HG03354 (cell line): Measurements from ENCODE around the gene KCNMA1.

Experiments
- ATAC-seq: cut with Tn5 transposase; IDR thresholded peaks from one replicate; pipeline ENCODE4 v1.9.1; 2021; ENCODE audit warnings: mild to moderate bottlenecking; ENCODE audit not compliant: unreplicated experiment, poor library complexity, severe bottlenecking

The KCNMA1 gene

GRCh38 chr10:76911184-76911583 is 726.4 kb downstream of the KCNMA1 start:
- ATAC-seq: no peak

- no peak for ATAC-seq
Observed at GRCh38 chr10:76910184-76910962, 727.2 kb downstream of the KCNMA1 start.

- ATAC-seq: no peak
Observed at GRCh38 chr10:76906256-76906655, 731.4 kb downstream of the KCNMA1 start.

GRCh38 chr10:76905251-76905650 is 732.4 kb downstream of the KCNMA1 start:
- ATAC-seq: no peak

- ATAC-seq: no peak
Observed at GRCh38 chr10:76903387-76903945, 734.1 kb downstream of the KCNMA1 start.

- ATAC-seq: no peak
Observed at GRCh38 chr10:76902949-76903348, 734.7 kb downstream of the KCNMA1 start.

GRCh38 chr10:76901701-76902100 is 735.9 kb downstream of the KCNMA1 start:
- no peak for ATAC-seq

GRCh38 chr10:76899490-76899889 is 738.1 kb downstream of the KCNMA1 start:
- ATAC-seq: no peak

- ATAC-seq: no peak
Observed at GRCh38 chr10:76892766-76893479, 744.7 kb downstream of the KCNMA1 start.

GRCh38 chr10:76887223-76888010 is 750.2 kb downstream of the KCNMA1 start:
- no peak for ATAC-seq

GRCh38 chr10:76885816-76886215 is 751.8 kb downstream of the KCNMA1 start:
- ATAC-seq: no peak

GRCh38 chr10:76884673-76885275 is 752.8 kb downstream of the KCNMA1 start:
- no peak for ATAC-seq

- no peak for ATAC-seq
Observed at GRCh38 chr10:76883596-76883995, 754.0 kb downstream of the KCNMA1 start.

- ATAC-seq: no peak
Observed at GRCh38 chr10:76882796-76883195, 754.8 kb downstream of the KCNMA1 start.

- peak; percentile 66 for ATAC-seq
Observed at GRCh38 chr10:76882245-76882644, 755.4 kb downstream of the KCNMA1 start.

GRCh38 chr10:76881477-76882220 is 756.0 kb downstream of the KCNMA1 start:
- peak; percentile 84 for ATAC-seq

GRCh38 chr10:76880931-76881330 is 756.7 kb downstream of the KCNMA1 start:
- no peak for ATAC-seq

- no peak for ATAC-seq
Observed at GRCh38 chr10:76879116-76879913, 758.3 kb downstream of the KCNMA1 start.
